Smooth muscle cell (in vitro differentiated cells): ENCODE data around the gene KCNMA1. TPM values are rescaled to one million over a fixed set of nuclear protein-coding genes. Genes with fewer than 3 reads are reported as not detected.

Experiments
- DNase-seq: peaks from one replicate; lab custom pipeline; 2025; ENCODE audit not compliant: unreplicated experiment; lab: John Stamatoyannopoulos, UW
- H2AFZ ChIP-seq: fragments of 200-600 bp; sonication (generic); 2 replicates; pipeline ENCODE4 v1.6.0; 2016; ENCODE audit warnings: antibody characterized with exemption, low read depth, mild to moderate bottlenecking
- H3F3A ChIP-seq: fragments of 200-600 bp; sonication (generic); 2 replicates; pipeline ENCODE4 v1.6.0; 2017; ENCODE audit warnings: antibody characterized with exemption, low read depth
- H3K27ac ChIP-seq: fragments of 200-600 bp; sonication (generic); 2 replicates; pipeline ENCODE4 v1.5.1; 2016; ENCODE audit warnings: low read depth, mild to moderate bottlenecking
- H3K27me3 ChIP-seq: fragments of 200-600 bp; sonication (generic); 2 replicates; pipeline ENCODE4 v1.6.1; 2016; ENCODE audit warnings: low read depth, mild to moderate bottlenecking
- H3K36me3 ChIP-seq: fragments of 200-600 bp; sonication (generic); 2 replicates; pipeline ENCODE4 v1.5.1; 2016; ENCODE audit warnings: low read depth
- H3K4me1 ChIP-seq: fragments of 200-600 bp; sonication (generic); 2 replicates; pipeline ENCODE4 v1.5.1; 2016; ENCODE audit warnings: low read depth
- H3K4me2 ChIP-seq: fragments of 200-600 bp; sonication (generic); 2 replicates; pipeline ENCODE4 v1.6.0; 2016; ENCODE audit warnings: mild to moderate bottlenecking
- H3K4me3 ChIP-seq: fragments of 200-600 bp; sonication (generic); 2 replicates; pipeline ENCODE4 v1.5.1; 2016; ENCODE audit warnings: mild to moderate bottlenecking
- H3K79me2 ChIP-seq: fragments of 200-600 bp; sonication (generic); 2 replicates; pipeline ENCODE4 v1.6.0; 2016; ENCODE audit warnings: low read depth, mild to moderate bottlenecking
- H3K9ac ChIP-seq: fragments of 200-600 bp; sonication (generic); 2 replicates; pipeline ENCODE4 v1.6.0; 2016; ENCODE audit warnings: low read depth
- H3K9me3 ChIP-seq: fragments of 200-600 bp; sonication (generic); replicated peaks from 2 replicates; pipeline ENCODE4 v1.5.1; 2016; ENCODE audit warnings: low read depth
- H4K20me1 ChIP-seq: fragments of 200-600 bp; sonication (generic); 2 replicates; pipeline ENCODE4 v1.6.0; 2016; ENCODE audit warnings: low read depth
- WGBS: methylation state at CpG from one replicate; pipeline ENCODE4 v1.1.7; 2016; ENCODE audit warnings: low lambda C conversion rate; 5-methylcytosine and 5-hydroxymethylcytosine counted together
- polyA plus RNA-seq: library from polyadenylated mRNA; unstranded; fragments of >200 nt; fragmentation: Nextera tagmentation; extraction: Ambion mirVana; gene quantifications from 2 replicates; pipeline ENCODE4 v1.2.1, GENCODE V29; 2016
- total RNA-seq: library from RNA; depleted of rRNA; stranded (reverse); fragments of >200 nt; gene quantifications from 2 replicates; pipeline ENCODE4 v1.2.3, GENCODE V29; 2014
- TF ChIP-seq, protein P1 (sequence below): fragments of 200-600 bp; sonication (generic); IDR thresholded peaks from 2 replicates; pipeline ENCODE4 v1.5.1; 2017; ENCODE audit warnings: borderline replicate concordance, mild to moderate bottlenecking, antibody characterized with exemption; ENCODE audit not compliant: insufficient read depth, poor library complexity, severe bottlenecking

KCNMA1 gene
- total and polyA plus RNA-seq, 2 experiments from 2014 or later = 9.1 to 23.4 TPM

DNA sequence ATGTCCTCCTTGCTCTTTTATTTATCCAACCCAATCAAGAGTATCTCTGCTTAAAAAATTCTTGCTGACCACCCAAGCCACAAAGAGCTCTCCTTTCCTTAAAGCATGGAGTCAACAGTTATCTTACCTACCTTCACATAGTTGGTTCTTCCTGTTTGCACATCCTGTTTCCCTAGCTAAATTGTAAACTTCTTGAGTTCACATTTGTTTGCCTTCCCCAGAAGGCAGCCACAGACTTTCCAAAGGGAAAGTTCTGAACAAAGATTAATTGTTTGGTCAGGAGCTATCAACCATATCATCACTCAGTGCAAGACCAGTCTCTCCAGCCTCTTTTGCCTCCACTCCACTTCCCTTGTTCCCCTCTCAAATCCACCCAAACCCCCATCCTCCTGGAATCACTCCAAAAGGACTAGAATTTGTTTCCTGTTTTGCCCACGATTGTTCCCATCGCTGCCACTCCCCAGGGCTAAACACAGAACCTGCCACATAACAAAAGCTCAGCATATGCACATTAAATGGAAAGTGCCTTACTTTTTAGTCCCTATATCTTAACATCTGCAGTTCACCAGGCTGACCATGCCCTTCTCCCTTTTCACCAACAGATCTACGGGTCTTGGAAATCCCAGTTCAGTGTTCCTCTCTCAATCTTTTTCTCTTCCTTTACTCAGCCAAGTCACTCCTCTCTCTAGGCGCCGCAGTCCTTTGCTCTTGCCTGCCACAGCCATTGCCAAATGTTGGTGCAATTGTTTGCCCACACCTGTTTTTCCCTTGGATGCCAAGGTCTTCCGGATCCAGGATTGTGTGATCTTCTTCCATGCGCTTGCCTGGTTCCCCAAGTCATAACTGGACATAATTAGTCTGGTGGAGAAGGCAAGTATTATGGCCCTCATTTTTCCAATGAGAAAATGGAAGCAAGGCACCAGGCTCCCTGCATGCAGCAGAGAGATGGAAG, 265.5 kb downstream of the KCNMA1 start:
- TF ChIP-seq, protein P1, sequence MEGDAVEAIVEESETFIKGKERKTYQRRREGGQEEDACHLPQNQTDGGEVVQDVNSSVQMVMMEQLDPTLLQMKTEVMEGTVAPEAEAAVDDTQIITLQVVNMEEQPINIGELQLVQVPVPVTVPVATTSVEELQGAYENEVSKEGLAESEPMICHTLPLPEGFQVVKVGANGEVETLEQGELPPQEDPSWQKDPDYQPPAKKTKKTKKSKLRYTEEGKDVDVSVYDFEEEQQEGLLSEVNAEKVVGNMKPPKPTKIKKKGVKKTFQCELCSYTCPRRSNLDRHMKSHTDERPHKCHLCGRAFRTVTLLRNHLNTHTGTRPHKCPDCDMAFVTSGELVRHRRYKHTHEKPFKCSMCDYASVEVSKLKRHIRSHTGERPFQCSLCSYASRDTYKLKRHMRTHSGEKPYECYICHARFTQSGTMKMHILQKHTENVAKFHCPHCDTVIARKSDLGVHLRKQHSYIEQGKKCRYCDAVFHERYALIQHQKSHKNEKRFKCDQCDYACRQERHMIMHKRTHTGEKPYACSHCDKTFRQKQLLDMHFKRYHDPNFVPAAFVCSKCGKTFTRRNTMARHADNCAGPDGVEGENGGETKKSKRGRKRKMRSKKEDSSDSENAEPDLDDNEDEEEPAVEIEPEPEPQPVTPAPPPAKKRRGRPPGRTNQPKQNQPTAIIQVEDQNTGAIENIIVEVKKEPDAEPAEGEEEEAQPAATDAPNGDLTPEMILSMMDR = no peak
- Histone ChIP-seq H2AFZ (no peak overlapping the region), H3K27ac (no peak overlapping the region)

DNA sequence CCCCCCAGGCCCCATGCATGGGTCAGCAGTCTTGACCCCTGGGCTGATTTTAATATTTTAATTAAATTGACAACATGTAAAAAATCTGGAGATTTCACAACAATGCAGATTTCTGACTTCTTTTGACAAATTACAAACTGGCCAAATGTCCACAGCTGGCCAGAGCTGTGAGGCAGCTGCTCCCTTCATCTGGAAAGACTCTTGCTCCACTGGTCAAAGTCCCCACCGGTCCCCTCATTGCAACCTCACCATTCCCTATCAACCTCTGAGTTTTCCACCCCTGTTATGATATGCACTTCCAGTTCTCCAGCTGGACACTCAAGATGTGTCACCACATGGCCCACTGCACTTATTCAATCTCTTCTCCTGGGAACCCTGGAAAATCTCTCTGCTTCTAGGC, 266.2 kb downstream of the KCNMA1 start:
- Histone ChIP-seq H4K20me1 (no peaks in the 10 kb centered on the region), H3K27me3 (no peaks in the 10 kb centered on the region), H3K9me3 (no peaks in the 10 kb centered on the region), H3K4me3 (no peak overlapping the region), H3K36me3 (no peaks in the 10 kb centered on the region), H3K27ac (no peak overlapping the region), H3K4me2 (no peak overlapping the region), H3K79me2 (no peaks in the 10 kb centered on the region), H3F3A (no peaks in the 10 kb centered on the region), H2AFZ (no peak overlapping the region), H3K4me1 (no peaks in the 10 kb centered on the region), H3K9ac (no peak overlapping the region)
- TF ChIP-seq, protein P1 = no peak
- DNase-seq = no peak
- 83% methylated on average over 1 of the region's 1 CpG for WGBS

More for the DNA sequence above, 265.5 kb downstream of the KCNMA1 start:
- Histone ChIP-seq H3K9me3 (no peaks in the 10 kb centered on the region), H3K27me3 (no peaks in the 10 kb centered on the region), H3F3A (no peaks in the 10 kb centered on the region), H3K4me2 (no peak overlapping the region), H3K9ac (no peak overlapping the region), H4K20me1 (no peaks in the 10 kb centered on the region), H3K79me2 (no peaks in the 10 kb centered on the region), H3K4me3 (no peak overlapping the region), H3K4me1 (no peaks in the 10 kb centered on the region), H3K36me3 (no peaks in the 10 kb centered on the region)
- DNase-seq = no peak
- WGBS = 87% methylated on average over 7 of the region's 7 CpGs

DNA sequence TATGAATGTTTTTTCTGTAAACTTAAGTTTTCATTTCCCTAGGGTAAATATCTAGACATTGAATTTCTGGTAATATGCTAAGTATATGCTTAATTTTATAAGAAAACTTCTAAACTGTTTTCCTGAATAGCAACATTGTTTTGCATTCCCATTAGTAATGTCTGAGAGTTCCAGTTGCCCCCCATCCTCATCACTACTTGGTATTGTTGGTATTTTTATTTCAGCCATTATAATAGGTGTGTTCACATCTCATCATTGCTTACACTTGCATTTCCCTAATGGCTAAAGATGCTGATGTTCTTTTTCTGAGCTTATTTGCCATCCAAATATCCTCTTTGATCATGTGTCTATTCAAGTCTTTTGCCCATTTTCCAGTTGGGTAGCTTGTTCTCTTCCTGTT, 269.6 kb downstream of the KCNMA1 start:
- Histone ChIP-seq H3K4me1 (no peaks in the 10 kb centered on the region), H3K36me3 (no peaks in the 10 kb centered on the region), H2AFZ (no peak overlapping the region), H3F3A (no peaks in the 10 kb centered on the region), H3K4me2 (no peak overlapping the region), H3K4me3 (no peak overlapping the region), H4K20me1 (no peaks in the 10 kb centered on the region), H3K9me3 (no peaks in the 10 kb centered on the region), H3K9ac (no peak overlapping the region), H3K27me3 (no peaks in the 10 kb centered on the region), H3K79me2 (no peaks in the 10 kb centered on the region), H3K27ac (no peak overlapping the region)
- TF ChIP-seq, protein P1 = no peak
- no peak for DNase-seq

DNA sequence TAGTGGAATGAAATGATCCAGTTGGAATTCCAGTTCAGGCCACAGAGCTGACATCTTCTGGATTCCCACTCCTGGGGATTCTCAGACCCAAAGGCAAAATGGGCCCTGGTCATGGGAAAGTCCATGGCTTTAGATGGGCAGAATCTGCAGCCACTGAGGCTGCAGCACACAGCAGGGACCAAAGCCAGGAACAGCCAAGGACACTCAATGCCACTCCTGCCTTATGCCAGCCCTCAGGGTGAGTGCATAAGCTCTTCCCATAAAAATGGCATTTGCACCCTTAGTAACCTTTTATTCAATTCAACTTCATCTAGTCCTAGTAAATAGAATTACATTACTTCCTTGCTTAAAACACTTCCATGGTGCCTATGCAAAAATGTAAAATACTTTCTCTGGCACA, 274.4 kb downstream of the KCNMA1 start:
- TF ChIP-seq, protein P1 = no peak
- no peak overlapping the region for H3K9ac ChIP-seq
- no peak overlapping the region for H3K4me2 ChIP-seq
- DNase-seq = no peak
- H3K36me3 ChIP-seq = no peaks in the 10 kb centered on the region
- H3K79me2 ChIP-seq = no peaks in the 10 kb centered on the region
- no peaks in the 10 kb centered on the region for H3K27me3 ChIP-seq
- no peak overlapping the region for H3K27ac ChIP-seq
- H3F3A ChIP-seq = no peaks in the 10 kb centered on the region
- no peak overlapping the region for H2AFZ ChIP-seq
- H3K4me1 ChIP-seq = no peaks in the 10 kb centered on the region
- H3K4me3 ChIP-seq = no peak overlapping the region
- H3K9me3 ChIP-seq = no peaks in the 10 kb centered on the region
- no peaks in the 10 kb centered on the region for H4K20me1 ChIP-seq
